Spleen (tissue), 7 donors: ENCODE measurements around the gene ROR1.

Experiments used
- CTCF ChIP-seq, 11 experiments: fragments of 200-600 bp in 7 of 11; fragments of 450-650 bp in 4 of 11; sonication (generic) in 4 of 11; IDR thresholded peaks in 8 of 11; conservative IDR thresholded peaks in 3 of 11; 1 replicate in 7 of 11; 2 replicates in 4 of 11; pipeline versions ENCODE4 v1.4.0 to v1.8.0; 2016 to 2021; ENCODE audit warnings: antibody characterized with exemption in 11 of 11, inconsistent platforms in 4 of 11, mild to moderate bottlenecking in 1 of 11
- POLR2A ChIP-seq, 3 donors: fragments of 450-650 bp; IDR thresholded peaks; one replicate each; pipeline ENCODE4 v1.5.1; 2017; ENCODE audit warnings: antibody characterized with exemption in 3 of 3, mild to moderate bottlenecking in 1 of 3
- POLR2AphosphoS5 ChIP-seq, 3 donors: sonication (generic); formaldehyde crosslinking; IDR thresholded peaks; one replicate each; pipeline ENCODE4 v1.5.1; 2017; ENCODE audit warnings: antibody characterized with exemption in 3 of 3
- donor health status: DM: no; HTN: no; CAD: no; lungs with moderate emphysema.
- donor health status: DM: no; HTN: no; CAD: no.
- donor health status: DM: no; HTN: no; CAD: no.

- TF ChIP-seq CTCF (IDR thresholded peaks at IDR 0.05 in 8 of 11, conservative IDR thresholded peaks at IDR 0.05 in 3 of 11) (no peak), POLR2A (IDR thresholded peaks at IDR 0.05) (no peak), POLR2AphosphoS5 (IDR thresholded peaks at IDR 0.05) (no peak)
Observed at GRCh38 chr1:64124704-64125440, 351.1 kb downstream of the ROR1 start.
